ACC112 (cell line): ENCODE data around the gene PSENEN.

Experiments
- H2AFZ ChIP-seq: fragments of 200-600 bp; sonication (generic); one replicate; pipeline ENCODE4 v1.6.0; 2017; ENCODE audit warnings: antibody characterized with exemption, low read length; ENCODE audit not compliant: unreplicated experiment
- H3K27ac ChIP-seq: fragments of 200-600 bp; sonication (generic); 2 replicates; pipeline ENCODE4 v1.5.1; 2014; ENCODE audit warnings: low read depth, mild to moderate bottlenecking, antibody characterized with exemption, low read length, moderate library complexity
- H3K27me3 ChIP-seq: fragments of 200-600 bp; sonication (generic); 2 replicates; pipeline ENCODE4 v1.6.1; 2014; ENCODE audit warnings: mild to moderate bottlenecking, antibody characterized with exemption, low read length, moderate library complexity, mixed read lengths; ENCODE audit not compliant: insufficient read depth
- H3K36me3 ChIP-seq: fragments of 200-600 bp; sonication (generic); 2 replicates; pipeline ENCODE4 v1.6.1; 2016; ENCODE audit warnings: mild to moderate bottlenecking, antibody characterized with exemption, low read length, moderate library complexity, mixed read lengths; ENCODE audit not compliant: insufficient read depth
- H3K4me1 ChIP-seq: fragments of 200-600 bp; sonication (generic); one replicate; pipeline ENCODE4 v1.6.1; 2016; ENCODE audit warnings: low read length, mixed read lengths; ENCODE audit not compliant: insufficient read depth, unreplicated experiment, control insufficient read depth
- H3K4me3 ChIP-seq: fragments of 200-600 bp; sonication (generic); 2 replicates; pipeline ENCODE4 v1.5.1; 2014; ENCODE audit warnings: mild to moderate bottlenecking, low read depth, low read length
- H3K79me2 ChIP-seq: fragments of 200-600 bp; sonication (generic); one replicate; pipeline ENCODE4 v1.6.0; 2016; ENCODE audit warnings: low read length; ENCODE audit not compliant: control insufficient read depth, unreplicated experiment, insufficient read depth

PSENEN gene, protein sequence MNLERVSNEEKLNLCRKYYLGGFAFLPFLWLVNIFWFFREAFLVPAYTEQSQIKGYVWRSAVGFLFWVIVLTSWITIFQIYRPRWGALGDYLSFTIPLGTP

DNA sequence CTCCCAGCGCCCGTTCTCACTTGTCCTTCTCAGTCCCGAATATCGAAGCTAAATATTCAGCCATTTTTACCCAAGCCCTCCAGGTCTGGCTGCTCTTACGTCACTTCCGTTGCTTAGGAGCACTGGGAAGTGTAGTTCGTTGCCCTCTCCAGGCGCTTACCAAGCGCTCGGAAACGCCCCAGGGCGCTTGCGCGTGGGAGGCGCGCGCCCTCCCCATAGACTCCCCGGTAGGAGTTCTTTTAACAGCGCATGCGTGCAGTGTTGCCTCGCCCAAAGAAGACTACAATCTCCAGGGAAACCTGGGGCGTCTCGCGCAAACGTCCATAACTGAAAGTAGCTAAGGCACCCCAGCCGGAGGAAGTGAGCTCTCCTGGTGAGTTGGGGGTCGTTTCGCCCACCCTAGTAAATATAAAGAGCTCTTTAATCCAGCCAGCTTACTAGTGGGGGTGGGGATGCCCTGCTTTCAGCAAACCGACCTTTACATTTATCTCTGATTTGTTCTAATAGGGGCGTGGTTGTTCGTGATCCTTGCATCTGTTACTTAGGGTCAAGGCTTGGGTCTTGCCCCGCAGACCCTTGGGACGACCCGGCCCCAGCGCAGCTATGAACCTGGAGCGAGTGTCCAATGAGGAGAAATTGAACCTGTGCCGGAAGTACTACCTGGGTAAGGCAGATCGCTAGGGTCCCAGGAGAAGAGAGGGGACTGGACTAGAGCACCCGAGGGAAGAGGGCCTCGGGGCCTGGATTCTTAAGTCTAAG lies at the start of gene PSENEN, which contains the start of gene U2AF1L4:
PSENEN (plus strand) TSS at position 324 of the 759 bp plus-strand sequence; CDS start at position 604, 280 bp downstream.
U2AF1L4 (minus strand) TSS at position 91 of the 759 bp plus-strand sequence; CDS start at position 64, 27 bp downstream.
- Histone ChIP-seq H3K4me3 (peak within 1 kb of the TSS; percentile 100), H3K79me2 (peaks cover 18% of the 10 kb centered on the region), H3K27ac (peak within 1 kb of the TSS; percentile 96), H3K36me3 (no peaks in the 10 kb centered on the region), H3K27me3 (no peaks in the 10 kb centered on the region), H2AFZ (peak within 1 kb of the TSS; percentile 85), H3K4me1 (peaks cover 10% of the 10 kb centered on the region)

DNA sequence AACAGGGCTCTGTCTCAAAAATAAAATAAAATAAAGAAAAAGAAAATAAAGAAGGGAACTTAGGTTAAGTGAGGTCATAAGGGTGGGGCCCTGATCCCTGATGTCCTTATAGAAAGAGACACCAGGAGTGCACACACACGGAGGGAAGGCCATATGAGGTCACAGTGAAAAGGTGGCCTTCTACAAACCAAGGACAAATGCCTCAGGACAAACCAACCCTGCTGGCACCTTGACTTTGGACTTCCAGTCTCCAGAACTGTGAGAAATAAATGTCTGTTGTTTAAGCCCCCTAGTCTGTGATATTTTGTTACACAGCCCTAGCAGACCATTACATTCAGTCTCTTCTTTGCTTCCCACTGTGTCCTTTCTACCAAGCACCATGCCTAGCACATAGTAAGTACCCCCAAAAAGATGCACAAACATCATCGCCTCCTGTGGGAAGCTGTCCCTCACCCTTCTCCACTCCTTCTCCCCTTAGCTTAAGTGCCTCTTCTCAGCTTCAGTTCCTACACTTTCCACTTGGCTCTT lies 49.5 kb upstream of the PSENEN start:
- H3K36me3 ChIP-seq: no peaks in the 10 kb centered on the region
- no peaks in the 10 kb centered on the region for H3K4me1 ChIP-seq
- H3K27ac ChIP-seq: no peak overlapping the region
- no peak overlapping the region for H2AFZ ChIP-seq
- H3K4me3 ChIP-seq: no peak overlapping the region
- H3K27me3 ChIP-seq: no peaks in the 10 kb centered on the region
- H3K79me2 ChIP-seq: no peaks in the 10 kb centered on the region

DNA sequence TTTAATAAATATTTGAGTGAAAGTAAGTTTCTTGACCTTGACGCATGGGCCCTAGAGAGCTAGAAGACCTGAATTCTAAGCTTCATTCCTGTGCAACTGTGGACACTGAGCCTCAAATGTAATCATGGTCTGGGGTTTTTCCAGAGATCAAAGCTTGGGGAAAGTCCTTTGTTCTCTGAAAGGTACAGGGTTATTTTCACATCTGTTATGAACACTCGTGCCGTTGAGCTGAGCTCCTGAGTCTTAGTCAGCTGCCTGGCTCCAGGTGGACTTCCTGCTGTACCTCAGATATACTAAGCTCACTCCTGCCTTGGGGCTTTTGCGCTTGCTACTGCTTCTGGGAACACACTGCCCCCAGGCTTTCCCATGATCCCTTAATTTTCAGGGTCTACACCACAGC lies 48.6 kb upstream of the PSENEN start:
- no peak overlapping the region for H2AFZ ChIP-seq
- no peaks in the 10 kb centered on the region for H3K79me2 ChIP-seq
- no peaks in the 10 kb centered on the region for H3K4me1 ChIP-seq
- no peak overlapping the region for H3K4me3 ChIP-seq
- no peaks in the 10 kb centered on the region for H3K27me3 ChIP-seq
- H3K36me3 ChIP-seq: no peaks in the 10 kb centered on the region
- no peak overlapping the region for H3K27ac ChIP-seq

DNA sequence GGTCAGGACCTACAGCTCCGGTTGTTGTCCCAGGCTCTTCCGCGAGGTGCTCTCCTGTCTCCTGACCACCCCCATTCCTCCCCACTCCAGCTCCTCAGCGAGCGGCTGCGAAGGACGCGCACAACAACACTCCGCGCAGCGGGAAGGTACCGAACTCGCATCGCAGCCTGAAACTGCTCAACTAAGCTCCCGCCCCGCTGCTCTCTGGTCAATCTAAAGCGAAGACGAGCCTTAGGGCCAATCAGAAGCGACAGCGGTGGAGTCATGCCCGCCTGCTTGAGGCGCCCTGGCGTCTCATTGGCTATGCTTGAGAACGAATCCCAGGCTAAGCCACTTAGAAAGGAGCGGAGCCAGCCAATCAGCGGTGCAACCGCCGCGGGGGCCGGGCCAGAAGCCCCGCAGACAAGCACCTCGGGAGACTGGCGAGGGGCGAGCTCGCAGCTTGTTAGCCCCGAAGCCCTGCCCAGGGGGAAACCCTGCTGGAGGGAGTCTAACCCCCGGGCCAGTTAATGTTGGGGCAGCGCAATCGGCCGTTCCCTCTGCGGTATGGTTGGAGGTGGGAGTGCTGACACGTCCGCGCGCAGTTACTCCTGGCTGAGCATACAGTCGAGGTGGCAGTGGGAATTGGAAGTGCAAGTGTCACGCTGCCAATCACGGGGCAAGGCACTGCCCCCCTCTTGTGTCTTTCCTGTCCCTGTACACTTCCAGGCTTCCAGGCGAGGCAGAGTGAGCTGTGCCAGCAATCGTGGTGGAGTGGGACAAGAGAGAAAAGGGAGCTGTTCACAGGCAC lies 43.0 kb upstream of the PSENEN start:
- Histone ChIP-seq H3K27me3 (no peaks in the 10 kb centered on the region), H3K27ac (no peak overlapping the region), H3K79me2 (no peaks in the 10 kb centered on the region), H3K4me1 (no peaks in the 10 kb centered on the region), H3K4me3 (peak overlapping the region; percentile 74), H3K36me3 (no peaks in the 10 kb centered on the region), H2AFZ (peak overlapping the region; percentile 91)

DNA sequence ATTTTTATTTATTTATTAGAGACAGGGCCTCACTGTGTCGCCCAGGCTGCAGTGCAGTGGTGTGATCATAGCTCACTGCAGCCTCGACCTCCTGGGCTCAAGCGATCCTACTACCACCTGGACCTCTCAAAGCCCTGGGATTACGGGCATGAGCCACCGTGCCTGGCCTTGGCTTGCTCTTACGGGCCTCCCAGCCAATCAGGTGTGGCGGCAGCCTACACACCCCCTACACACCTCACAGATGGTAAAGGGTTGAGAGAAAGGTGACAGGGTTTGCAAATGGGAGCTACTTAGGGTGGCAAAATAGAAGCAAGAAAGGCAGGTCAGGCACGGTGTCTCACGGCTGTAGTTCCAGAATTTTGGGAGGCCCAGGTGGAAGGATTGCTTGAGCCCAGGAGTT lies 42.1 kb upstream of the PSENEN start:
- Histone ChIP-seq H3K4me1 (no peaks in the 10 kb centered on the region), H3K27ac (no peak overlapping the region), H3K36me3 (no peaks in the 10 kb centered on the region), H3K4me3 (no peak overlapping the region), H3K79me2 (no peaks in the 10 kb centered on the region), H3K27me3 (no peaks in the 10 kb centered on the region), H2AFZ (no peak overlapping the region)

DNA sequence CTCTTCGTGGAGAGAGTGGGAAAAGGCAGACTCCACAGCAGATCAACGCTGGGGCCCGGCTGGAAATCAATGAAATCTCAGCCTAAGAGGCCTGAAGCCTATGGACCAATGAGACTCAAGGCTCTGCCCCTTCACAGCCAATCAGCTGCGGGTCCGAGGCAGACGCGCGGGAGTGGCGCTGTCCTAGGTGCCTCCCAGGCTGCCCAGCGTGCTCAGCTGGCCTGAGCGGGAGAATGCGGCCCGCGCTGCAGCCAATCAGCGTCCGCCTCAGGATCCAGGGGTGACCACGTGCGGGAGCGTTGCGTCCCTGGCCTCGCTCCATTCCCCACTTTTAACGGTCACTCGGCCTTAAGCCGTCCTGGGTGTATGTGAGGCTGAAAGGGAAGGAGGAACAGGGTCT lies 41.2 kb upstream of the PSENEN start, which contains the start of gene ZBTB32:
ZBTB32 (plus strand) TSS at position 341 of the 400 bp plus-strand sequence. CDS start 10,069 bp downstream, outside the sequence.
- no peaks in the 10 kb centered on the region for H3K79me2 ChIP-seq
- H3K27me3 ChIP-seq: no peaks in the 10 kb centered on the region
- no peak within 1 kb of the TSS for H2AFZ ChIP-seq
- H3K4me3 ChIP-seq: no peak within 1 kb of the TSS
- no peak within 1 kb of the TSS for H3K27ac ChIP-seq
- no peaks in the 10 kb centered on the region for H3K4me1 ChIP-seq
- H3K36me3 ChIP-seq: no peaks in the 10 kb centered on the region

DNA sequence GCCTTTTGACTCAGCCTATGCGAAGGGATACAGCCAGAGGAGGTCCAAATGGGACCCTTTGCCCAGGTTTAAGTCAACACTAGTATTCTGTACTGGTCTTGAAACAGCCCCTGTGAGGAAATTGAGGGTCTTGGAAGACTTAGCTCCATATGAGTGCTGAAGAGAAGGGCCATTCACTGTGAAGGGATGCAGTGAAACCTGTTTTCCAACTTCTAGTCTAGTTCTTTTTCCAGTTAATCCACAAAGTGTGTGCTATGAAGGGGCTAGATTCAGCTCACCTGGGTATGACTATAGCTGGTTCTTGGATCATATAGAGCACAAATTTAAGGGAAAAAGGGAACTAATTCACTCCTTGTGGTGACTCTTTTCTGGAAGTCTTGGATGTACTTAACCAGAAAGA lies 37.1 kb upstream of the PSENEN start:
- Histone ChIP-seq H3K27ac (no peak overlapping the region), H3K4me3 (no peak overlapping the region), H3K4me1 (peaks cover 5% of the 10 kb centered on the region), H3K27me3 (no peaks in the 10 kb centered on the region), H3K36me3 (no peaks in the 10 kb centered on the region), H2AFZ (no peak overlapping the region), H3K79me2 (no peaks in the 10 kb centered on the region)

DNA sequence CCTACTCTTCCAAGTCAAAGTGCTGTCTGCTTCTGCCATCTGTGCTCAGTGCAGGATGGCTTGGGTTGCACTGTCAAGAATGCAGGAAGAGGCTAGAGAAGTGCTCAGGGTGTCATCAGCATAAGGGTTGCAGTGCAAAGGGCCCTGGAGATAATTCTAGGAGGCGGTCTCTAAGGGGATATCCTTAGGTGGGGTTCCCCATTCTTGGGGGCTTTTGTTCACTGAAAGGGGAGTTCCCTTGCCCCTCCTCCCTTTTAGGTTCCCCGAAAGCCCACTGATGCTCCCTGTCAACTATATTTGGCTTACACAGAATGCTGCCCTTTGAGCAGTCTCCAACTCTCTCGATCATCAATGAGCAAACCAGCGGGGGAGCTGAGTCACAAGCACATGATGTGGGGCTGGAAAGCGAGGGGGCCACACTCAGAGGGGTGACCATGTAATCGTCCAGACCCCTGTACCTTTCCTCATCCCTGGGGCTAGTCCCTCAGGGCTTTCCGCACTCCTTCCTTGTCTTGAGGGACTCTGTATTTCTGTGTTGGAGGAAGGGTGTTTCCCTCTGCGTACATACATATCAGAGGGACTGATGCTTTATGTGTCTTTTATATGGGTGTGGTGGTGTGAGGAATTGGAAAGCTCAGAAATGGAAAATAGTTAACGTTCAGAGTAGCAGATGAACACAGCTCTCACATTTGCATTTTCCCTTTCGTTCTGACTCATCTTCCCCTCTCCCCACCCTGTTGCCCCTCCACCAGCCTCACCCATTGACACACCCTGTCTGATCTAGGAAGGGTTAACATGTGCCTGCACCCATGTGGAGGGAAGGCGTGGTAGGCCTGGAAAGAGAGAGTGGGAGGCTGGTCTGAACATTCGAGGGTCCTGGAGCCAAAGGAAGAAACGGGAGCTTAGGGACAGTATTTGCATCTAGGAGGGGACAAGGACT lies 34.4 kb upstream of the PSENEN start:
- Histone ChIP-seq H3K79me2 (no peaks in the 10 kb centered on the region), H3K4me3 (no peak overlapping the region), H3K27ac (0 out of 2 replicates have a peak overlapping the region, but pooled peaks have one; percentile 48), H3K27me3 (no peaks in the 10 kb centered on the region), H3K36me3 (no peaks in the 10 kb centered on the region), H3K4me1 (peaks cover 9% of the 10 kb centered on the region), H2AFZ (no peak overlapping the region)

DNA sequence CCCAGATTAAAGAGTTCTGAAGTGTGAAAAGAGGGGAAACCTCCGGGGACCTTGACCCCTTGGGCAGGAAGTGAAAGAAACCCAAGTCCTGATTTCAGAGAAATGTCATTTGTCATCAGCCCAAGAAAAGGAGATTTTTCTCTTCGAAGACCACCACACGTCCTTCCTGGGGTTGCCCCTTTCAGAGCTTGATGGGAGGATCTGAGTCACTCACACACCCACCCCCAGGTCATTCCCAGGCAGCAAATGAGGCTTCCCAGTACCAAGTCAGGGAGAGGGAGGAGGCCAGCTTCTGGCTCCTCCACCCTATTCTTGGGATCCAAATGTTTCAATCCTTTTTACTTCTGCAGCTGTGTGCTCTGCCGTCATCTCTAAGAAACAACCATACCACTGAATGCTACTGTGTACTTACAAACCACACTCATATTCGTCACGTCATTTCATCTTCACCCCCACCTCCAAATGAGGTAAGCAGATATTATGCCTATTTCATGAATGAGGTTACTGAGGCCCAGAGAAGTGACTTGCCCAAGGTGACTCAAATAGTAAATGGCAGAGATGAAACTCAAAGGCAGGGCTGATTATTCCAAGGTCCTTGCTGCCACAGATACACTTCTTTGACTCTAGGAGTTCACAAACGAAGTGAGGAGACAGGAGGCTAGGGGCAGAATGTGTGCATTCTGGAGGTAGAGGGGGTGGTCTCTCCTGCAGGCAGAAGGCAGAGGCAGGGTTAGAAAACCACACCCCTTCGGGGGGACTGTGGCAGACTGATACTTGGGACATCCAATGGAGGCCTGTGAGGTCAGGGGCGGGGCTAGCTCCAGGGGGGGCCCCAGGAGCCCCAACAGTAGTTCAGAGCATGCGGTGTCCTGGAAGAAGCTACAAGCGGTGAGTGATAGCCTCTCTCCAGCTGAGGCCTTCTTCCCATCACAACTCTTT lies 32.6 kb upstream of the PSENEN start:
- H3K79me2 ChIP-seq: no peaks in the 10 kb centered on the region
- peaks cover 9% of the 10 kb centered on the region for H3K4me1 ChIP-seq
- no peak overlapping the region for H2AFZ ChIP-seq
- no peak overlapping the region for H3K4me3 ChIP-seq
- no peaks in the 10 kb centered on the region for H3K27me3 ChIP-seq
- H3K36me3 ChIP-seq: no peaks in the 10 kb centered on the region
- H3K27ac ChIP-seq: no peak overlapping the region
